ENCODE results near the gene PHTF2.
"Not testable (repeated sequence)": the region's sequence is repeated elsewhere in the genome, so short reads cannot be mapped to it uniquely, and the experiment has no call there.

The PHTF2 gene

GRCh38 chr7:77944183-77945182, 145.9 kb downstream of the PHTF2 start:
- no peak for DNase-seq

- no peak for DNase-seq
Observed at GRCh38 chr7:77950548-77950947, 152.0 kb downstream of the PHTF2 start.

GRCh38 chr7:77954773-77955555, 156.4 kb downstream of the PHTF2 start:
- DNase-seq = no peak

GRCh38 chr7:77958436-77958835, 159.9 kb downstream of the PHTF2 start:
- no peak for DNase-seq

GRCh38 chr7:77959080-77959479, 160.5 kb downstream of the PHTF2 start:
- no peak for DNase-seq

- DNase-seq = no peak
Observed at GRCh38 chr7:77960336-77960735, 161.8 kb downstream of the PHTF2 start.

GRCh38 chr7:77967429-77967828, 168.9 kb downstream of the PHTF2 start:
- no peak for DNase-seq

- no peak for DNase-seq
Observed at GRCh38 chr7:77971726-77972125, 173.2 kb downstream of the PHTF2 start.

- no peak for DNase-seq
Observed at GRCh38 chr7:77975672-77976480, 177.3 kb downstream of the PHTF2 start.

- no peak for DNase-seq
Observed at GRCh38 chr7:77979219-77979618, 180.6 kb downstream of the PHTF2 start.

GRCh38 chr7:77980087-77980713, 181.6 kb downstream of the PHTF2 start:
- no peak for DNase-seq

- no peak for DNase-seq
Observed at GRCh38 chr7:77982926-77983550, 184.5 kb downstream of the PHTF2 start.

- DNase-seq = no peak
Observed at GRCh38 chr7:77983973-77984372, 185.4 kb downstream of the PHTF2 start.

- no peak for DNase-seq
Observed at GRCh38 chr7:77985232-77985973, 186.8 kb downstream of the PHTF2 start.

GRCh38 chr7:77985974-77986339, 187.4 kb downstream of the PHTF2 start:
- no peak for DNase-seq

GRCh38 chr7:77989981-77990566, 191.5 kb downstream of the PHTF2 start:
- no peak for DNase-seq

- DNase-seq = no peak
Observed at GRCh38 chr7:77991656-77992055, 193.1 kb downstream of the PHTF2 start.

GRCh38 chr7:77993838-77994237, 195.3 kb downstream of the PHTF2 start:
- no peak for DNase-seq

GRCh38 chr7:77995717-77996116, 197.1 kb downstream of the PHTF2 start:
- DNase-seq = no peak

GRCh38 chr7:77999168-77999567, 200.6 kb downstream of the PHTF2 start:
- DNase-seq = not testable (repeated sequence)

- no peak for DNase-seq
Observed at GRCh38 chr7:78002021-78002420, 203.4 kb downstream of the PHTF2 start.

Data from activated CD8-positive, alpha-beta memory T cell treated with anti-CD3 and anti-CD28 coated beads for 24 hours (primary cell).